ENCODE measurements around the gene CTNNBL1. TPM values are rescaled to one million over a fixed set of nuclear protein-coding genes. Genes with fewer than 3 reads are reported as not detected.
"Not testable (repeated sequence)": the region's sequence is repeated elsewhere in the genome, so short reads cannot be mapped to it uniquely, and the experiment has no call there.

The CTNNBL1 gene
- total and polyA plus RNA-seq, 12 donors: 42.2 to 104 (median 52.0) TPM

DNA sequence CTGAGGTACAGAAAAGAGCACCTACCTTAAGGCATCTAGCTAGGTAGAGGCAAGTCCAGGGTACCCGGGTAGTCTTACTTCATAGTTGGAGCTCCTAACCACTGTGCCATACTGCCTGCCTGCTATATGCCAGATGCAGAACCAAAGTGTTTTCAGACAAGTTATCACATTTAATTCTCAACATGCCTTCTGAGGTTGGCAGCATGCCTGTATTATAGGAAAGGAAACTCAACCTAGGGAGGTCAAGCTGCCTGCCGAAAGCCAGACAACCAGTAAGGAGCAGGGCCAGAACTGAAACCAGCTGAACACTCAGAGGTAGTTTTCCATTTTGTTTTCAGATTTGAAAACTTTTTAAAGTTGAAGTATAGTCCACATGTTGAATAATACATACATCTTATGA, 5.4 kb downstream of the CTNNBL1 start:
- TF ChIP-seq, protein P1, sequence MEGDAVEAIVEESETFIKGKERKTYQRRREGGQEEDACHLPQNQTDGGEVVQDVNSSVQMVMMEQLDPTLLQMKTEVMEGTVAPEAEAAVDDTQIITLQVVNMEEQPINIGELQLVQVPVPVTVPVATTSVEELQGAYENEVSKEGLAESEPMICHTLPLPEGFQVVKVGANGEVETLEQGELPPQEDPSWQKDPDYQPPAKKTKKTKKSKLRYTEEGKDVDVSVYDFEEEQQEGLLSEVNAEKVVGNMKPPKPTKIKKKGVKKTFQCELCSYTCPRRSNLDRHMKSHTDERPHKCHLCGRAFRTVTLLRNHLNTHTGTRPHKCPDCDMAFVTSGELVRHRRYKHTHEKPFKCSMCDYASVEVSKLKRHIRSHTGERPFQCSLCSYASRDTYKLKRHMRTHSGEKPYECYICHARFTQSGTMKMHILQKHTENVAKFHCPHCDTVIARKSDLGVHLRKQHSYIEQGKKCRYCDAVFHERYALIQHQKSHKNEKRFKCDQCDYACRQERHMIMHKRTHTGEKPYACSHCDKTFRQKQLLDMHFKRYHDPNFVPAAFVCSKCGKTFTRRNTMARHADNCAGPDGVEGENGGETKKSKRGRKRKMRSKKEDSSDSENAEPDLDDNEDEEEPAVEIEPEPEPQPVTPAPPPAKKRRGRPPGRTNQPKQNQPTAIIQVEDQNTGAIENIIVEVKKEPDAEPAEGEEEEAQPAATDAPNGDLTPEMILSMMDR (IDR thresholded peaks at IDR 0.05): no peak
- intact Hi-C loops (cut with DNase I): loop anchor here in 1 of 10 donors (10.0 kb wide), 1 partner anchor 286 kb away; no protein-coding TSS in a partner anchor
- H3K4me3 ChIP-seq: no peak overlapping the region
- no peaks in the 10 kb centered on the region for H3K27me3 ChIP-seq
- H3K9me3 ChIP-seq: peaks cover 0 to 6% (median 0%) of the 10 kb centered on the region in 11 donors
- WGBS, 2 donors: 27 to 34% methylated on average over 2 of the region's 2 CpGs
- DNase-seq (peak in 1 of 2 donors; percentile 65), ATAC-seq (peak; percentile 49 to 91 (median 79))
- peaks cover 0 to 5% (median 0%) of the 10 kb centered on the region in 9 donors for H3K36me3 ChIP-seq
- peak overlapping the region in 7 of 10 donors; percentile 19 to 73 (median 64) for H3K27ac ChIP-seq
- H3K4me1 ChIP-seq: peaks cover 3 to 43% (median 30%) of the 10 kb centered on the region in 9 donors

DNA sequence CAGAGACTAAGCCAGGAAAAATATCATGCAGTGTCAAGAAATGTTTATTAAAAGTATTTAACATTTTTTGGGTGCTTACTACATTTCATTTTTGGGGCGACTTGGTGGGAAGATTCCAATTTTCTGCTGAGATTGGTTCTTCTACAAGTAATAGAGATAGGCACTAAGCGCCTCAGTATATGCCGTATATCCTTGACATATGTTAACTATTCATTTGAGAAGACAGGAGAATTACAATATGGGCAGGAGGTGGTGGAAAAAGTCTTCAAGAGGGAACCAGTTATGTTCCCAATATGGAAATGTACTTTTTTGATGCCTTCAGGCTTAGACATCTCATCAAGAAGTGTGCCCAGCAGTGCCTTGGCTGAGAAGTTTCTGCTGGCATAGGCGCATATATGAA, 6.5 kb downstream of the CTNNBL1 start:
- intact Hi-C loops (cut with DNase I): no loop called here
- H3K27ac ChIP-seq: peak overlapping the region in 1 of 10 donors; percentile 69
- no peaks in the 10 kb centered on the region for H3K27me3 ChIP-seq
- no peak overlapping the region for H3K4me3 ChIP-seq
- H3K9me3 ChIP-seq: peaks cover 0 to 6% (median 0%) of the 10 kb centered on the region in 11 donors
- H3K36me3 ChIP-seq: peaks cover 0 to 5% (median 0%) of the 10 kb centered on the region in 9 donors
- TF ChIP-seq, protein P1 (IDR thresholded peaks at IDR 0.05): no peak
- peaks cover 0 to 37% (median 27%) of the 10 kb centered on the region in 9 donors for H3K4me1 ChIP-seq
- 97 to 98% methylated on average over 4 of the region's 4 CpGs for WGBS, 2 donors
- ATAC-seq (no peak), DNase-seq (no peak)

DNA sequence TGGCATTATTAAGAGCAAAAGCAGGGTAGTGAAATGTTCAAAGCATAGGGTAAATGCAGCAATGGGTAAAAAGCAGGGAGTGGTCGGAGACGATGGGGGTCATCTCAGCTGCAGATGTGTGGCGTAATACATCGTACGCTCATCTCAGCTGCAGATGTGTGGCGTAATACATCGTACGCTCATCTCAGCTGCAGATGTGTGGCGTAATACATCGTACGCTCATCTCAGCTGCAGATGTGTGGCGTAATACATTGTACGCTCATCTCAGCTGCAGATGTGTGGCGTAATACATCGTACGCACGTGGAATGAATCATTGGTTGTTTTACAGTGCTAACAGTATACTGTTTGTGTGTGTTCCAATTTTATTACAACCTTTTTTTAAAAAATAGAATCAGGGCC, 7.8 kb downstream of the CTNNBL1 start:
- intact Hi-C loops (cut with DNase I); H3K27me3 ChIP-seq; H3K27ac ChIP-seq; H3K4me3 ChIP-seq; H3K9me3 ChIP-seq; H3K36me3 ChIP-seq; DNase-seq; ATAC-seq: not testable (repeated sequence)
- H3K4me1 ChIP-seq: peaks cover 0 to 34% (median 23%) of the 10 kb centered on the region in 9 donors
- 95 to 96% methylated on average over 17 of the region's 17 CpGs for WGBS, 2 donors

DNA sequence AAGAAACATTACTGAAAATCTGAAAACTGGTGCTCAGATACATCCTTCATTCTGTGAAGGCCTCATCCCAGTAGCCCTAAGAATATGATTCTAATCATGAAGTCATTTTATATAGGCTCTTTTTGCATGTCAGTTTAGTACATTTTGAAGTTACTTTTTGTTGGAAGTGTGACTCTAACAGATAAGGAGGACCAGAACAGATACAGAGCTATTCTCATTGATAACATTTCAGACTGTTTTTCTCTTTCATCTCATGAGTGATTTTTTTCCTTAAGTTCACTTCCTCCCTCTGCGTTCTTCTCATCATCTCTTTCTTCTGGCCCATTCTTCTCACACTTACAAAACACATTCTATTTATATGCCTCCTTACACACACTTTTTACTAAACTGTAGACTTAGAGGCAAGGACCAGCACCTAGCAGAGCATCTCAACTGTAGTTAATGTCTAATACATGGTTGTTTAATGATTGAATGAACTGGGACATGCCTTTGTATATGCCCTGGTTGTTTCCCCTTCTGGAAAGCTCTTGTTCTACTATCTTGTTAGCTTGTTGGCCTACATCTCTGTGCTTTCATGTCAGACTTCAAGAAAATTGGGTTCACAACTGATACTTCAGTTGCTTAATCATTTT, 8.7 kb downstream of the CTNNBL1 start:
- Histone ChIP-seq H3K9me3 (peaks cover 0 to 17% (median 7%) of the 10 kb centered on the region in 11 donors), H3K4me1 (peaks cover 0 to 34% (median 23%) of the 10 kb centered on the region in 9 donors), H3K27me3 (no peaks in the 10 kb centered on the region), H3K27ac (no peak overlapping the region), H3K4me3 (no peak overlapping the region), H3K36me3 (peaks cover 0 to 6% (median 0%) of the 10 kb centered on the region in 9 donors)
- no peak for DNase-seq
- intact Hi-C loops (cut with DNase I): no loop called here
- WGBS, 2 donors: 65 to 67% methylated on average over 1 of the region's 1 CpG
- ATAC-seq: no peak
- TF ChIP-seq, protein P1 (IDR thresholded peaks at IDR 0.05): no peak

Data from heart right ventricle (tissue), 16 donors.